WTC11 (cell line): ENCODE data around the gene RYR1. TPM values are rescaled to one million over a fixed set of nuclear protein-coding genes. Genes with fewer than 3 reads are reported as not detected.
"Not testable (repeated sequence)": the region's sequence is repeated elsewhere in the genome, so short reads cannot be mapped to it uniquely, and the experiment has no call there.

Experiments
- ATAC-seq: fragments of 200-7000 bp; cut with Tn5 transposase; 2 replicates; pipeline ENCODE4 v1.10.0; 2021; ENCODE audit warnings: mild to moderate bottlenecking, moderate library complexity
- CTCF ChIA-PET: fragments of 300-600 bp; sonication (Branson Sonifier 250); formaldehyde crosslinking; loops from one replicate; lab custom pipeline; 2021; ENCODE audit warnings: antibody characterized with exemption; lab: Charles Lee
- POLR2A ChIA-PET: fragments of 350-600 bp; sonication (Branson Sonifier 250); formaldehyde crosslinking; loops from one replicate; lab custom pipeline; 2021; ENCODE audit warnings: antibody characterized with exemption; lab: Charles Lee
- DNase-seq: peaks from one replicate; pipeline ENCODE4 v3.0.0; 2021; ENCODE audit warnings: low spot score
- H3K27ac Mint-ChIP-seq: 2 replicates; pipeline ENCODE4 v1.8.0; 2021; ENCODE audit warnings: mixed read lengths
- H3K27me3 Mint-ChIP-seq: 2 replicates; pipeline ENCODE4 v1.8.0; 2021; ENCODE audit warnings: low read depth, mild to moderate bottlenecking, moderate library complexity, mixed read lengths
- H3K36me3 Mint-ChIP-seq: 2 replicates; pipeline ENCODE4 v1.8.0; 2021; ENCODE audit warnings: mixed read lengths
- H3K4me1 Mint-ChIP-seq: 2 replicates; pipeline ENCODE4 v1.8.0; 2022; ENCODE audit warnings: mixed read lengths
- H3K4me3 Mint-ChIP-seq: 2 replicates; pipeline ENCODE4 v1.8.0; 2021; ENCODE audit warnings: mild to moderate bottlenecking, moderate library complexity, mixed read lengths
- H3K9me3 Mint-ChIP-seq: 2 replicates; pipeline ENCODE4 v1.8.0; 2021; ENCODE audit warnings: mixed read lengths
- ATF2 ChIP-seq: sonication (generic); formaldehyde crosslinking; IDR thresholded peaks from 2 replicates; pipeline ENCODE4 v1.8.1; 2022; ENCODE audit warnings: low read depth, missing genetic modification reagents, borderline replicate concordance
- E2F4 ChIP-seq: sonication (generic); formaldehyde crosslinking; IDR thresholded peaks from 2 replicates; pipeline ENCODE4 v1.8.1; 2022; ENCODE audit warnings: low read depth, mild to moderate bottlenecking, moderate library complexity, missing genetic modification reagents, borderline replicate concordance
- FOXJ3 ChIP-seq: sonication (generic); formaldehyde crosslinking; IDR thresholded peaks from 2 replicates; pipeline ENCODE4 v1.9.0; 2021; ENCODE audit warnings: missing genetic modification reagents, mild to moderate bottlenecking, borderline replicate concordance
- FOXP1 ChIP-seq: sonication (generic); formaldehyde crosslinking; IDR thresholded peaks from 2 replicates; pipeline ENCODE4 v1.8.0; 2022; ENCODE audit warnings: missing genetic modification reagents, mild to moderate bottlenecking, moderate library complexity, borderline replicate concordance
- FOXP4 ChIP-seq: sonication (generic); formaldehyde crosslinking; IDR thresholded peaks from 2 replicates; pipeline ENCODE4 v1.8.0; 2022; ENCODE audit warnings: mild to moderate bottlenecking, missing genetic modification reagents
- HMGA2 ChIP-seq: fragments of 250-450 bp; sonication (Bioruptor Pico); IDR thresholded peaks from 2 replicates; pipeline ENCODE4 v1.4.0; 2021; ENCODE audit warnings: mild to moderate bottlenecking, moderate library complexity
- KAT7 ChIP-seq: sonication (generic); formaldehyde crosslinking; IDR thresholded peaks from 2 replicates; pipeline ENCODE4 v1.8.1; 2023; ENCODE audit warnings: missing genetic modification reagents, mild to moderate bottlenecking, borderline replicate concordance
- MYBL2 ChIP-seq: sonication (generic); formaldehyde crosslinking; IDR thresholded peaks from 2 replicates; pipeline ENCODE4 v1.8.1; 2023; ENCODE audit warnings: mild to moderate bottlenecking, moderate library complexity, missing genetic modification reagents
- NFATC4 ChIP-seq: fragments of 250-450 bp; sonication (Bioruptor Pico); IDR thresholded peaks from 2 replicates; pipeline ENCODE4 v1.9.0; 2021; ENCODE audit warnings: mild to moderate bottlenecking
- NR3C1 ChIP-seq: sonication (generic); formaldehyde crosslinking; conservative IDR thresholded peaks from 2 replicates; pipeline ENCODE4 v1.8.1; 2023; ENCODE audit warnings: low read depth, mild to moderate bottlenecking, missing genetic modification reagents
- PRDM15 ChIP-seq: sonication (generic); formaldehyde crosslinking; IDR thresholded peaks from 2 replicates; pipeline ENCODE4 v1.8.0; 2022; ENCODE audit warnings: missing genetic modification reagents
- SMAD3 ChIP-seq: sonication (generic); formaldehyde crosslinking; IDR thresholded peaks from 2 replicates; pipeline ENCODE4 v1.8.0; 2022; ENCODE audit warnings: missing genetic modification reagents, mild to moderate bottlenecking, borderline replicate concordance
- STAT6 ChIP-seq: sonication (generic); formaldehyde crosslinking; conservative IDR thresholded peaks from 2 replicates; pipeline ENCODE4 v1.8.1; 2023; ENCODE audit warnings: mild to moderate bottlenecking, low read depth, missing genetic modification reagents, moderate library complexity
- TCF7 ChIP-seq: sonication (generic); formaldehyde crosslinking; IDR thresholded peaks from 2 replicates; pipeline ENCODE4 v1.8.0; 2022; ENCODE audit warnings: mild to moderate bottlenecking, low read depth, missing genetic modification reagents, moderate library complexity
- USF1 ChIP-seq: sonication (generic); formaldehyde crosslinking; IDR thresholded peaks from 2 replicates; pipeline ENCODE4 v1.8.0; 2022; ENCODE audit warnings: mild to moderate bottlenecking, missing genetic modification reagents
- ZMAT4 ChIP-seq: fragments of 250-450 bp; sonication (Bioruptor Pico); IDR thresholded peaks from 2 replicates; pipeline ENCODE4 v1.9.0; 2021; ENCODE audit warnings: mild to moderate bottlenecking
- ZNF416 ChIP-seq: fragments of 250-450 bp; sonication (Bioruptor Pico); IDR thresholded peaks from 2 replicates; pipeline ENCODE4 v1.9.0; 2021; ENCODE audit warnings: mild to moderate bottlenecking, inconsistent platforms
- ZNF425 ChIP-seq: fragments of 250-450 bp; sonication (Bioruptor Pico); conservative IDR thresholded peaks from 2 replicates; pipeline ENCODE4 v1.9.0; 2021; ENCODE audit warnings: mild to moderate bottlenecking
- ZNF671 ChIP-seq: fragments of 250-450 bp; sonication (Bioruptor Pico); IDR thresholded peaks from 2 replicates; pipeline ENCODE4 v1.8.0; 2021; ENCODE audit warnings: mild to moderate bottlenecking
- total RNA-seq: library from RNA; stranded (reverse); gene quantifications from 3 replicates; pipeline ENCODE4 v1.2.3, GENCODE V29; 2021

RYR1 gene
- total RNA-seq, 1 experiment from 2014 or later, result 24.2 TPM

GRCh38 chr19:38599722-38600121, 166.2 kb downstream of the RYR1 start:
- H3K27ac Mint-ChIP-seq, result no peak overlapping the region
- ChIA-PET POLR2A (no interaction called here), CTCF (interaction anchor here (1.2 kb wide), 1 partner anchor 37 kb away, joined by 3 read pairs; no protein-coding TSS in a partner anchor)
- H3K36me3 Mint-ChIP-seq, result no peaks in the 10 kb centered on the region
- H3K27me3 Mint-ChIP-seq, result peaks cover 5% of the 10 kb centered on the region; the same call in 1 of the 2 replicates
- no peak for DNase-seq
- TF ChIP-seq MYBL2 (CRISPR knock-in tag), result no peak
- no peak for TF ChIP-seq HMGA2
- TF ChIP-seq KAT7 (CRISPR knock-in tag), result no peak
- no peak for TF ChIP-seq ZNF425 (CRISPR knock-in tag)
- no peak for TF ChIP-seq PRDM15 (CRISPR knock-in tag)
- no peak for TF ChIP-seq USF1
- no peak for TF ChIP-seq NFATC4 (CRISPR knock-in tag)
- TF ChIP-seq ZNF416 (CRISPR knock-in tag), result no peak
- no peak for TF ChIP-seq NR3C1 (CRISPR knock-in tag)
- no peak for TF ChIP-seq STAT6 (CRISPR knock-in tag)
- TF ChIP-seq E2F4, result no peak
- no peak for TF ChIP-seq SMAD3
- TF ChIP-seq FOXP1 (CRISPR knock-in tag), result no peak
- no peak for TF ChIP-seq ZNF671 (CRISPR knock-in tag)
- TF ChIP-seq FOXJ3 (CRISPR knock-in tag), result no peak
- TF ChIP-seq TCF7 (CRISPR knock-in tag), result no peak
- TF ChIP-seq FOXP4 (CRISPR knock-in tag), result no peak
- TF ChIP-seq ZMAT4 (CRISPR knock-in tag), result no peak
- TF ChIP-seq ATF2 (CRISPR knock-in tag), result no peak
- ATAC-seq, result no peak
- H3K9me3 Mint-ChIP-seq, result peaks cover 4% of the 10 kb centered on the region; the same call in 1 of the 2 replicates
- H3K4me1 Mint-ChIP-seq, result peaks cover 8% of the 10 kb centered on the region
- no peak overlapping the region for H3K4me3 Mint-ChIP-seq

- DNase-seq, ATAC-seq: not testable (repeated sequence)
Measured at GRCh38 chr19:38602856-38603255, 169.4 kb downstream of the RYR1 start.

More at GRCh38 chr19:38602856-38603255, 169.4 kb downstream of the RYR1 start:
- POLR2A ChIA-PET, H3K4me3 Mint-ChIP-seq, H3K36me3 Mint-ChIP-seq, H3K9me3 Mint-ChIP-seq, H3K27me3 Mint-ChIP-seq, H3K4me1 Mint-ChIP-seq, H3K27ac Mint-ChIP-seq, CTCF ChIA-PET: not testable (repeated sequence)
